Common myeloid progenitor, CD34-positive (primary cell): ENCODE measurements around the gene LRP1B.

Source experiments
- CTCF ChIA-PET: fragments of 350-600 bp; sonication (Branson Sonifier 250); formaldehyde crosslinking; loops from one replicate; lab custom pipeline; 2021; ENCODE audit warnings: antibody characterized with exemption; lab: Charles Lee
- POLR2A ChIA-PET: fragments of 350-600 bp; sonication (Branson Sonifier 250); formaldehyde crosslinking; loops from one replicate; lab custom pipeline; 2021; ENCODE audit warnings: antibody characterized with exemption; lab: Charles Lee
- DNase-seq, 3 donors: peaks; one replicate each; pipeline versions ENCODE4 v3.0.0 to v3.0.0-alpha.2; 2013
- H3K27ac ChIP-seq, 2 experiments: 1 replicate in 1 of 2; 2 replicates in 1 of 2; pipeline ENCODE4 v1.7.0; 2013; ENCODE audit warnings: inconsistent platforms in 2 of 2, low read length in 2 of 2, mild to moderate bottlenecking in 2 of 2, low read depth in 1 of 2, moderate library complexity in 1 of 2; ENCODE audit not compliant: severe bottlenecking in 2 of 2, insufficient read depth in 1 of 2, poor library complexity in 1 of 2
- H3K27me3 ChIP-seq, 5 experiments: replicated peaks in 2 of 5; 1 replicate in 3 of 5; 2 replicates in 2 of 5; pipeline versions ENCODE4 v1.6.1 to v1.7.0; 2013; ENCODE audit warnings: low read length in 4 of 5, mild to moderate bottlenecking in 2 of 5, moderate library complexity in 2 of 5, inconsistent platforms in 1 of 5; ENCODE audit not compliant: insufficient read depth in 5 of 5, control insufficient read depth in 4 of 5
- H3K36me3 ChIP-seq, 4 experiments: 1 replicate in 2 of 4; 2 replicates in 2 of 4; pipeline versions ENCODE4 v1.6.1 to v1.7.0; 2013; ENCODE audit warnings: low read length in 3 of 4, control low read depth in 1 of 4, mild to moderate bottlenecking in 1 of 4; ENCODE audit not compliant: control insufficient read depth in 4 of 4, insufficient read depth in 4 of 4
- H3K4me1 ChIP-seq, 4 experiments: 1 replicate in 3 of 4; 2 replicates in 1 of 4; pipeline versions ENCODE4 v1.6.1 to v1.7.1; 2013; ENCODE audit warnings: low read length in 3 of 4, mild to moderate bottlenecking in 3 of 4, control low read depth in 1 of 4, inconsistent platforms in 1 of 4, moderate library complexity in 1 of 4; ENCODE audit not compliant: control insufficient read depth in 4 of 4, insufficient read depth in 4 of 4; ENCODE audit errors: control extremely low read depth in 1 of 4
- H3K4me3 ChIP-seq, 7 experiments: 1 replicate in 4 of 7; 2 replicates in 3 of 7; pipeline versions ENCODE4 v1.5.1 to v1.7.0; 2013; ENCODE audit warnings: mild to moderate bottlenecking in 7 of 7, low read length in 6 of 7, moderate library complexity in 6 of 7, inconsistent platforms in 2 of 7, low read depth in 2 of 7, control low read depth in 1 of 7; ENCODE audit not compliant: insufficient read depth in 4 of 7, control insufficient read depth in 1 of 7; ENCODE audit errors: extremely low read depth in 1 of 7
- H3K9me3 ChIP-seq, 5 experiments: 1 replicate in 4 of 5; 2 replicates in 1 of 5; pipeline versions ENCODE4 v1.6.1 to v1.7.1; 2013; ENCODE audit warnings: low read length in 4 of 5, mild to moderate bottlenecking in 2 of 5, inconsistent platforms in 1 of 5, low read depth in 1 of 5, moderate library complexity in 1 of 5; ENCODE audit not compliant: control insufficient read depth in 4 of 5, insufficient read depth in 2 of 5; ENCODE audit errors: control extremely low read depth in 1 of 5
- WGBS: methylation state at CpG from one replicate; pipeline ENCODE4 v1.1.5; 2013; ENCODE audit not compliant: insufficient coverage; 5-methylcytosine and 5-hydroxymethylcytosine counted together

LRP1B gene

DNA sequence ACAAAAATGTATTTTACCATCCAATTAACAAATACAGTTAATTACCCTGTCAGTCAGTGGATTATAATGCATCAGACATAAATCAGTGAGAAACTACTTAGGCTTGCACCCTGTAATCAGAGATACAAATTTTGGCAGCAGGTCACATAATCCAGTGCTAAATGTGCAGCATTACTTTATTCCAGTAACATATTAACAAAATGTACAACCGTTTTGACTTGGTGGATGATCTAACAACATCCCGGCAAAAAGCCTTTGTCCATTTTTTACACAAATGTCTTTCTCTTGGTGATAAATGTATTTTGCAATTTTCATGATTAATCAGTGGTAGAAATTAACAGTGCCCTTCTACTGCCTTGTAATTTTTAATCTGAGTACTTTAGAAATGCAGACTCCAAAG lies 162.8 kb downstream of the LRP1B start:
- DNase-seq, result no peak
- CTCF ChIA-PET, result no interaction called here
- Histone ChIP-seq H3K27me3 (no peaks in the 10 kb centered on the region), H3K4me1 (no peaks in the 10 kb centered on the region), H3K9me3 (no peaks in the 10 kb centered on the region), H3K27ac (no peak overlapping the region), H3K36me3 (no peaks in the 10 kb centered on the region), H3K4me3 (no peak overlapping the region)
- 100% methylated on average over 1 of the region's 2 CpGs for WGBS
- POLR2A ChIA-PET, result no interaction called here

DNA sequence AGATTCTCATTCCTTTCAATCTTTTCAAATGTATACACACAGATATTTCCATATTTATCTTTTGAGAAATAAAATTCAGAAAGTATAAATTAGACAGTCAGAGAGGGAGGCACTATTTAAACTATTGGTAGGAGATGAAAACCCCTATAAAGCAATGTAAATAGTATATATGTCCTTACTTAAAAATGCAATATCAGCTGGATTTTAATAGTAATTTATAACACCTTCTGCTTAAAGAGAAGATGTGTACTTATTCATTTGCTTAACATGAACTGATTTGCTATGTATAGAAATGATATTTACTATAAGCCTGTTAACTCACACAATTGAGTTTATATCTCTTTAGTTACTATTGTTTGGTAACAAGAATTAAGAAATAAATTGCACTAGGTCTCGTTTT lies 163.3 kb downstream of the LRP1B start:
- Histone ChIP-seq H3K36me3 (no peaks in the 10 kb centered on the region), H3K27ac (no peak overlapping the region), H3K4me1 (no peaks in the 10 kb centered on the region), H3K9me3 (no peaks in the 10 kb centered on the region), H3K27me3 (no peaks in the 10 kb centered on the region), H3K4me3 (no peak overlapping the region)
- ChIA-PET CTCF (no interaction called here), POLR2A (no interaction called here)
- WGBS, result no CpG with 5 or more reads among the region's 1 CpG
- DNase-seq, result no peak

GRCh38 chr2:141959941-141960340 lies 170.9 kb downstream of the LRP1B start:
- no peaks in the 10 kb centered on the region for H3K4me1 ChIP-seq
- no peaks in the 10 kb centered on the region for H3K36me3 ChIP-seq
- H3K9me3 ChIP-seq, result no peaks in the 10 kb centered on the region
- ChIA-PET POLR2A (no interaction called here), CTCF (no interaction called here)
- no peak overlapping the region for H3K4me3 ChIP-seq
- no peaks in the 10 kb centered on the region for H3K27me3 ChIP-seq
- WGBS, result 29% methylated on average over 1 of the region's 1 CpG
- DNase-seq, result no peak
- H3K27ac ChIP-seq, result no peak overlapping the region

DNA sequence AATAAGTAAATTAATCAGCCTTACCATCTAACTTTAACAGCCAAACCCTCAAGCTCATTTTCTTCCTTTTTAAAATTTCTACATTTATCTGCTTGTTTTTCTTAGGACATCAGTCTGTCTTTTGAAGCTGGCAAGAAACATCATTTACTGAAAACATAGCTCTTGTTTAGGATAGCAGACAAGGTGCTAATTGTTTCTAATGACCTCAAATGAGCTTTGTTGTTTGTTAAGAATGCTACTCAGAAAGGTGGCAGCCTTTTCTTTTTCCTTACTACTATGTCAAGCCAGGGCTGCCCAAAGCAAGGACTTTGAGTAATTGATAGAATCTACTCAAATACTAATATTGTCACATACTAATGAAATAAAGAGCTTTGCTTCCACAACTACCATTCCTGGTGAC lies 171.8 kb downstream of the LRP1B start:
- H3K36me3 ChIP-seq, result no peaks in the 10 kb centered on the region
- no peaks in the 10 kb centered on the region for H3K4me1 ChIP-seq
- ChIA-PET CTCF (no interaction called here), POLR2A (no interaction called here)
- no peak overlapping the region for H3K4me3 ChIP-seq
- no peaks in the 10 kb centered on the region for H3K9me3 ChIP-seq
- H3K27me3 ChIP-seq, result no peaks in the 10 kb centered on the region
- no peak overlapping the region for H3K27ac ChIP-seq
- DNase-seq, result no peak

DNA sequence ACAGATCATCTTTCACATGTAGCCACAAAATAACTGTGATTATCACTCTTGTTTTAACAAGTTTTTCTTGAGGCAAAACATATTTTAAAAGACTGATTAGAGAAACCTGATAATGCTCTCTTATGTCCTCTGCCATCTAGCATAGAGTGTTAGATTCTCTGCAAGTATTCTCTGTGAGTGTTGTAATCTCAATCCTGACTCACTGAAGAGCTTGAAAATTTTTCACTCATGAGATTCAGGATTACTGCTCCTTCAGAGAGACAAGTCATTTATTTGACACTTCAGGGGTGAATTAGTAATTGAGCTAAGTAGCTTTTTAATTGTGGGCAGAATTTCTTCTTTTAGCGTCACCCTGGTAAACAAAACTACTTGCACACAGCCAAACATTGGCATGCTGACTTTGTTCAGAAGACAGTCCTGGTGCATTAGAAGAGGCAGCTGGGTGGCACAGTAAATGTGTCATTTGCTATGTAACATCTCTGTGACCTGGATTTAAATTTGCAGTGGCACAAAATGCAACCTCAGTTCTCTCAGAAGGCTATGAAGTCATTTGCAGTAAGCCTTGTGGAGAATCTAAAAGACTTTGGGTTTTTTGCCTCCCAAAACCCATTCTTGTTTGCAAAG lies 172.9 kb downstream of the LRP1B start:
- H3K9me3 ChIP-seq, result no peaks in the 10 kb centered on the region
- H3K27me3 ChIP-seq, result no peaks in the 10 kb centered on the region
- H3K27ac ChIP-seq, result no peak overlapping the region
- ChIA-PET POLR2A (no interaction called here), CTCF (no interaction called here)
- no peaks in the 10 kb centered on the region for H3K36me3 ChIP-seq
- H3K4me3 ChIP-seq, result no peak overlapping the region
- no CpG with 5 or more reads among the region's 1 CpG for WGBS
- H3K4me1 ChIP-seq, result no peaks in the 10 kb centered on the region
- no peak for DNase-seq

DNA sequence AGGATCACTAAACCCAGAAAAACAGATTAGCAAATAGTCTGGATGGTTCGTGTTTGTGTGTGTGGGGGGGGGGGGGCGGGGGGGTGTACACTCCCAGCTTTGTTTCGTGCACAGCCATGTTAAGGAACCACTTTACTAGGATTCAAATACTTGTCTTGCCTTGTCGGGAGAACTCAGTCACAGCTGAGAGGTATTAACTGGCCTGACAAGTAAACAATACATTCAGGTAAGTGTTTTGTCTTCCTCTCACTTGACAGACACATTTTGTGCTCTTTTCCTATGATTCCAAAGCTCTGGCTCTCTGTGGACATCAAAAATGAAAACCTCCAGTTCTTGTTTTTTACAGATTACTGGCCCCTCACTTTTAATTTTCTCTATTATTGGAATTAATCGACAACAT lies 173.5 kb downstream of the LRP1B start:
- no peak for DNase-seq
- H3K27me3 ChIP-seq, result no peaks in the 10 kb centered on the region
- no peaks in the 10 kb centered on the region for H3K4me1 ChIP-seq
- ChIA-PET POLR2A (no interaction called here), CTCF (no interaction called here)
- WGBS, result 45% methylated on average over 1 of the region's 5 CpGs
- no peaks in the 10 kb centered on the region for H3K36me3 ChIP-seq
- H3K9me3 ChIP-seq, result no peaks in the 10 kb centered on the region
- no peak overlapping the region for H3K27ac ChIP-seq
- no peak overlapping the region for H3K4me3 ChIP-seq

DNA sequence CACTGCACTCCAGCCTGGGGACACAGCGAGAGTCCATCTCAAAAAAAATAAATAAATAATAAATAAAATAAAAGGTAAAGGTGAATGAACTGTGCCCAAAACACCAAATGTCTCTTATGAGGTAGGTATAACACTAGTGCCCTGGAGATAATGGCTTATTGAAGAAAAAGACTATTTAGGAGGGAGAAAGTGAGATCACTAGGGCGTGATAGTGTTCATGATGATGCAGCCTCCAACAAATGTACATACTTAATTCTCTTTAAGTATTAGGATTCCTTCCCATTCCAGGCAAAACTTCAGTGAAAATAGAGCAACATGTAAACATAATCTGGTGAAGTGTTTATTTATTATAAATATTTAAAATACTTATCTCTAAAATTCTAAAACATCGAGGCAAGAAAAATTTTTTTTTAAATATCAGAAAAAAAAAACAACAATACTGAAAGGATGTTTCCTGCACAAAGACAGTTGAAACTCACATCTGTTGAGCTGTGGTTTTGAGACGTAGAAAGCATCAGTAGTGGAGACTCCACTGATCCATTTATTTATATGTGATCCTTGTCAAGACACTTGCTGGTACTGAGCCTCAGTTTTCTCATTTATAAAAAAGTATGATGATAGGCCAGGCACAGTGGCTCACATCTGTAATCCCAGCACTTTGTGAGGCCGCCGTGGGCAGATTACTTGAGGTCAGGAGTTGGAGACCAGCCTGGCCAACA lies 183.3 kb downstream of the LRP1B start:
- Histone ChIP-seq H3K27me3 (no peaks in the 10 kb centered on the region), H3K4me3 (no peak overlapping the region), H3K27ac (no peak overlapping the region), H3K4me1 (no peaks in the 10 kb centered on the region), H3K36me3 (no peaks in the 10 kb centered on the region), H3K9me3 (no peaks in the 10 kb centered on the region)
- CTCF ChIA-PET, result interaction anchor here (1.3 kb wide), 1 partner anchor 8 kb away, joined by 3 read pairs; no protein-coding TSS in a partner anchor
- no CpG with 5 or more reads among the region's 6 CpGs for WGBS
- DNase-seq, result no peak
- POLR2A ChIA-PET, result no interaction called here
